ENCODE measurements around the gene HPCAL1.

DNA sequence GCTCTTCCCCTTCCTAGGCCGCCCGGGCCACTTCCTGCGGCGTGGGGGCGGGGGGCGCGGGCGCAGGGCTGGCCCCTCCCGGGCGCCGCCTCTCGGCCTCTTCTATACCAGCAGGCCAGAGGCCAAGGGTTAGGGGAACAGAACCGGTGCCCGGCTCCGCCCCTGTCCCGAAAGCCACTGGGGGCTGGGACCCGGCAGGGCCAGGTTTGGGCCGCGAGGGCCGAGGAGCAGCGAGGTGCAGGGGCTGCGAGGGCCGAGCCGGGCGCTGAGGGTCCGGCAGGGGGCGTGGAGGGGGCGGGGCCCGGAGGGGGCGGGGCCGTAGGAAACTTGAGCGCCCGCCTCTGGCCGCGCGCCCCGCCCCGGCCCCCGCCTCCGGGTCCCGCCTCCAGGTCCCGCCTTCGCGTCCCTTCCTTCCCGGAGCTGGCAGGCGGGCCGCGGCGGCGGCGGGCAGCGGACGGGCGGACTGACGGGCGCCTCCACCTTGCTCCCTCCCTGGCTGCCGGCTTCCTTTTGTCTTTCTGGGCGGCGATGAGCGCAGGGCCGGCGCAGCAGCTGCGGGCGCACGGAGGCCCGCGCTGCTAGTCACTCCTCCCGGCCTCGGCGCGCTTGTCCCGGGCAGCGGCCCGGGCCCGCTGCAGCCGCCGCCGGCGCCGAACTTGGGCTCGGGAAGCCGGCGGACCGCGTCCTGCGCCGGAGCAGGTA lies at the start of gene HPCAL1:
- TF ChIP-seq POLR2AphosphoS5 (IDR thresholded peaks at IDR 0.05; ENCODE audit: low read depth) (peak; percentile 66), EZH2 (IDR thresholded peaks at IDR 0.05; ENCODE audit: low read depth, unreplicated experiment) (no peak), STAT1 (IDR thresholded peaks at IDR 0.05; ENCODE audit: unreplicated experiment) (no peak), EZH2phosphoT487 (IDR thresholded peaks at IDR 0.05; ENCODE audit: unreplicated experiment) (no peak), JUNB (IDR thresholded peaks at IDR 0.05; ENCODE audit: unreplicated experiment) (no peak), ZNF331 (CRISPR knock-in tag; IDR thresholded peaks at IDR 0.05; ENCODE audit: low read depth) (no peak), NANOG (IDR thresholded peaks at IDR 0.05; ENCODE audit: borderline replicate concordance) (no peak)
- TF ChIP-seq, protein P1, sequence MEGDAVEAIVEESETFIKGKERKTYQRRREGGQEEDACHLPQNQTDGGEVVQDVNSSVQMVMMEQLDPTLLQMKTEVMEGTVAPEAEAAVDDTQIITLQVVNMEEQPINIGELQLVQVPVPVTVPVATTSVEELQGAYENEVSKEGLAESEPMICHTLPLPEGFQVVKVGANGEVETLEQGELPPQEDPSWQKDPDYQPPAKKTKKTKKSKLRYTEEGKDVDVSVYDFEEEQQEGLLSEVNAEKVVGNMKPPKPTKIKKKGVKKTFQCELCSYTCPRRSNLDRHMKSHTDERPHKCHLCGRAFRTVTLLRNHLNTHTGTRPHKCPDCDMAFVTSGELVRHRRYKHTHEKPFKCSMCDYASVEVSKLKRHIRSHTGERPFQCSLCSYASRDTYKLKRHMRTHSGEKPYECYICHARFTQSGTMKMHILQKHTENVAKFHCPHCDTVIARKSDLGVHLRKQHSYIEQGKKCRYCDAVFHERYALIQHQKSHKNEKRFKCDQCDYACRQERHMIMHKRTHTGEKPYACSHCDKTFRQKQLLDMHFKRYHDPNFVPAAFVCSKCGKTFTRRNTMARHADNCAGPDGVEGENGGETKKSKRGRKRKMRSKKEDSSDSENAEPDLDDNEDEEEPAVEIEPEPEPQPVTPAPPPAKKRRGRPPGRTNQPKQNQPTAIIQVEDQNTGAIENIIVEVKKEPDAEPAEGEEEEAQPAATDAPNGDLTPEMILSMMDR (conservative IDR thresholded peaks at IDR 0.05; ENCODE audit: low read depth in 2 of 2): peak; percentile 27 to 58
- TF ChIP-seq, protein P2, sequence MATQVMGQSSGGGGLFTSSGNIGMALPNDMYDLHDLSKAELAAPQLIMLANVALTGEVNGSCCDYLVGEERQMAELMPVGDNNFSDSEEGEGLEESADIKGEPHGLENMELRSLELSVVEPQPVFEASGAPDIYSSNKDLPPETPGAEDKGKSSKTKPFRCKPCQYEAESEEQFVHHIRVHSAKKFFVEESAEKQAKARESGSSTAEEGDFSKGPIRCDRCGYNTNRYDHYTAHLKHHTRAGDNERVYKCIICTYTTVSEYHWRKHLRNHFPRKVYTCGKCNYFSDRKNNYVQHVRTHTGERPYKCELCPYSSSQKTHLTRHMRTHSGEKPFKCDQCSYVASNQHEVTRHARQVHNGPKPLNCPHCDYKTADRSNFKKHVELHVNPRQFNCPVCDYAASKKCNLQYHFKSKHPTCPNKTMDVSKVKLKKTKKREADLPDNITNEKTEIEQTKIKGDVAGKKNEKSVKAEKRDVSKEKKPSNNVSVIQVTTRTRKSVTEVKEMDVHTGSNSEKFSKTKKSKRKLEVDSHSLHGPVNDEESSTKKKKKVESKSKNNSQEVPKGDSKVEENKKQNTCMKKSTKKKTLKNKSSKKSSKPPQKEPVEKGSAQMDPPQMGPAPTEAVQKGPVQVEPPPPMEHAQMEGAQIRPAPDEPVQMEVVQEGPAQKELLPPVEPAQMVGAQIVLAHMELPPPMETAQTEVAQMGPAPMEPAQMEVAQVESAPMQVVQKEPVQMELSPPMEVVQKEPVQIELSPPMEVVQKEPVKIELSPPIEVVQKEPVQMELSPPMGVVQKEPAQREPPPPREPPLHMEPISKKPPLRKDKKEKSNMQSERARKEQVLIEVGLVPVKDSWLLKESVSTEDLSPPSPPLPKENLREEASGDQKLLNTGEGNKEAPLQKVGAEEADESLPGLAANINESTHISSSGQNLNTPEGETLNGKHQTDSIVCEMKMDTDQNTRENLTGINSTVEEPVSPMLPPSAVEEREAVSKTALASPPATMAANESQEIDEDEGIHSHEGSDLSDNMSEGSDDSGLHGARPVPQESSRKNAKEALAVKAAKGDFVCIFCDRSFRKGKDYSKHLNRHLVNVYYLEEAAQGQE (IDR thresholded peaks at IDR 0.05; ENCODE audit: unreplicated experiment): no peak

Measured in GM23338 (cell line).